Activated naive CD4-positive, alpha-beta T cell treated with anti-CD3 and anti-CD28 coated beads, Interleukin-2, amount 50 U/mL, for 16 hours (primary cell): ENCODE results near the gene NABP2.
"Not testable (repeated sequence)": the region's sequence is repeated elsewhere in the genome, so short reads cannot be mapped to it uniquely, and the experiment has no call there.

Experiments used
- DNase-seq: peaks from one replicate; pipeline ENCODE4 v3.0.0-alpha.2; 2020

Gene NABP2

GRCh38 chr12:56224102-56224701, at the start of gene NABP2:
NABP2 (plus strand) TSS chr12:56224342; CDS start chr12:56224857, 515 bp downstream.
- peak; percentile 94 for DNase-seq

GRCh38 chr12:56178347-56178746, 45.8 kb upstream of the NABP2 start:
- no peak for DNase-seq

- DNase-seq: no peak
Measured at GRCh38 chr12:56186957-56187356, 37.2 kb upstream of the NABP2 start.

DNA sequence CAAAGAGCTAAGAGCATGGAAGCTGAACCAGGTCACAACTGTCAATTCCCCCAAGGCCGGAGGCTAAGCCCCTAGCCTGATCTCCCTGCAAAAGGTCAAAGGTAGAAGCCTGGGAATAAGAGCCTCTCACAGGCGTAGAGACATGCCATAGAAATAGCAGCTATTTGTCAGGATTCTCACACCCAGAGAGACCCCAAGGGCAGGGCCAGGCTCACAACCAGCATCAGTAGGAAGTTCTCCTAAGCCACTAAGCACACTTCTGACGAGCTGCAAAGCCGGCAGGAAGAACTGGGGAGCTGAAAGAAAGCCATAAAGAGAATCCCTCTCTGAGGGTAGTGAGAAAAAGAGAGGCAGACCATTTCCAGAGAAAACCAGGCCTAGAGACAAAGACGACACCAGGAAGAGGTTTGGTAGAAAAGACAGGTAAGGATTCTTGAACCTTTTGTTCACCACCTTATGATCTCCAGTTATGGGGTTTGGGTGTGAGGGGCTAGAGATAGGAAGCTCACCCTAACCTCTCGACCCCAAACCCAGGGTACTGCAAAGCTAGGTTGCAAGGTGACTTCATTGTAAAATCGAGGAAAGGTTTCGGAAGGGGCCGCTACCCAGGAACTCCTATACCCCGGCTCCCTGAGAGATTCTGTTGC, 35.9 kb upstream of the NABP2 start:
- DNase-seq: no peak

- DNase-seq: no peak
Measured at GRCh38 chr12:56188778-56189098, 35.4 kb upstream of the NABP2 start.

DNA sequence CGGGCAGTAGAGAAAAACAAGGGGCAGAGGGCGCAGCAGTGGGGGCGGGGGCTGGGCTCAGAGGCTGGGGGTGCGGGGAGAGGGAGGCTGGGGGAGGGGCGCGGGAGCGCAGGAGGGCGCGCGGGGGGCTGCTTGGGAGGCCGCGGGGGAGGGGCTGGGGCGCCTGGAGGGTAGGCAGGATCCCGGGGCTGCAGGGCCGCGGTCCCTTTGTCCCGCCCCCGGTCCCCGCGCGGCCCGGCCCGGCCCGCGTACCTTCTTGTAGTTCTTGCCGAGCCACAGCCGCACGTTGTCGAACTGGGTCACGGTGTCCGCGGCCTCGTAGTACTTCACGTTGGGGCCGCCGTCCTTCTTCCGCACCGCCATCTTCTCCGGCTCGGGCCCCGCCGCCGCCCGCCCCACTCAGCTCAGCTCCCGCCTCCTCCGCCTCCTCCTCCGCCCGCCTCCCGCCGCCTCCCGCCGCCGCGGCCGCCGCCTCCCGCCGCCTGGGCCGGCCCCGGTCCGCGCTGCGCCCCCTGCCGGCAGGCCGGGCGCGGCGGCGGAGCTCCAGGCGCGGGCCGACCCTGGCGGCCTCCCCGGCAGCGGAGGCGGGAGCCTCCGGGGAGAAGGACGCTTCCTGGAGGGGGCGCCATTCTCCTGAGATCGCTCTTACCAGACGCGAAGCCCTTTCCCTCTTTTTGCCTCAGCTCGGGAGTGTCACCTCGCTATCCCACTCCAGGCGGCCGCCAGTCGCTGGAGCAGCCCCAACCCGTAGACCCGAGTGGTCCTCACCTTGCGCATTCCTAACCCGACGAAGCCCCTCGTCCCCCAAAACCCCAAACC, 34.8 kb upstream of the NABP2 start, which contains the start of gene SMARCC2:
Gene SMARCC2, minus strand, starts transcription at position 385 of the 819 bp plus-strand sequence. Its CDS starts 22 bp downstream, at position 363.
- DNase-seq: peak; percentile 85

- peak; percentile 83 for DNase-seq
Measured at GRCh38 chr12:56189918-56190694, 34.0 kb upstream of the NABP2 start.

DNA sequence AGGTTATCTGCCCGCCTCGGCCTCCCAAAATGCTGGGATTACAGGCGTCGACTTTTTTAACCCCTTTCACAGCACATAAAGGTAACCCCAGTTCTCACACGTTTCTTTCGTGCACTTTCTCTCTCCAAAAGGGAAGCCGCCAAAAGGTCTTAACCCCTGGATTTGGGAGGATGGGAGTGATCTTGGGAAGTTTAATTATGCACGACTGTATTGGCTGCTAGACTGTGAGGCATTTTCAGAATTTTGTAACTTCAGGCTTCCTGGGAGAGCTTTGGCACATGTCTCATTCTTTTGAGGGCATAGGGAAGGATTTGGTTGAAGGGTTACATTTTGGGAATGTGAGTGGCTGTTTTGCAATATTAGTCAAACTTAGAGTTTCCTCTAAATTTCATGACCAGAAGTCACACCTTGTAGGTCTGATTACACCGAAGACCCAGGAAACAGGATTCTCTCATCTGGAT, 33.4 kb upstream of the NABP2 start:
- DNase-seq: no peak

GRCh38 chr12:56192582-56192981, 31.6 kb upstream of the NABP2 start:
- no peak for DNase-seq

DNA sequence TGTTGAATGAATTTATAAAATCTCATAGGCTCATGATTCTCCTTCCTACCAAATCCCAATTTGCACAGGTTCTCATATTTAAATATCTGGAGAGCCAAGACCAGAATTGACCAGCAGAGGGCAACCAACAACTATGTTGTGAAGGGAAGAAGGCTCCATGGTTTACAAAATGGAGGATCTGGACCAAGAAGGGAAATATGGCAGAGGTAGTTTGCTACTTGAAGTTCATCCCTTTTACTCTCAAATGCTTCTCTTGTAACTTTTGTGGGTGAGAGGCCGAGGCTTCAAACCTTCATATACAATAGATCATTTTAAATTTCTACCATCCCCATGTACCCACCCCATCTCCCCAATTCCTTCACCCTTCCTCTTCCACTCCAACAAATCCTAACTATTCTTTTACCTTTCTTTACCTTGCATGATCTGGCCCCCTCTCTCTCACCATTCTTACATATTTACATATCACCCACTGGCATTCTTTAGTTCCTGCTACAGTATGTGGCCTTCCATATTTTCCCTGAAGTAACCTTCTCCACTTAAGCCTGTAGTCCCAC, 31.0 kb upstream of the NABP2 start:
- DNase-seq: peak; percentile 76

- not testable (repeated sequence) for DNase-seq
Measured at GRCh38 chr12:56196818-56197550, 27.2 kb upstream of the NABP2 start.

- no peak for DNase-seq
Measured at GRCh38 chr12:56197921-56198635, 26.1 kb upstream of the NABP2 start.

- no peak for DNase-seq
Measured at GRCh38 chr12:56198836-56199235, 25.3 kb upstream of the NABP2 start.

DNA sequence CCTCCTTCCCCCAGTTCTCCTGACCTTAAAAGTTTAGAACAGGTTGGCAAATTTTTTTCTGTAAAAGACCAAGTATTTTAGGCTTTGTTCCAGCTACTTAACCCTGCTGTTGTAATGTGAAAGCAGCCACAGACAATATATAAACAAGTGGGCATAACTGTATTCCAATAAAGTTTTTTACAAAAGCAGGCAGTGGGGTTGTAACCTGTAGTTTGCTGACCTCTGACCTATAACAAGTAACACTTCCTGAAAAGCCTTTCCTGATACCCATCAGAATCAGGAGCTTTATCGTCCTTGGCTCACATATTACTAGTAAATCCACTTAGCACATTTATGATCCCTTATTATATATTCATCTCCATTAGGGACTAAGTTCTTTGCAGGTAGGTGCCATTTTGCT, 21.8 kb upstream of the NABP2 start:
- DNase-seq: no peak

DNA sequence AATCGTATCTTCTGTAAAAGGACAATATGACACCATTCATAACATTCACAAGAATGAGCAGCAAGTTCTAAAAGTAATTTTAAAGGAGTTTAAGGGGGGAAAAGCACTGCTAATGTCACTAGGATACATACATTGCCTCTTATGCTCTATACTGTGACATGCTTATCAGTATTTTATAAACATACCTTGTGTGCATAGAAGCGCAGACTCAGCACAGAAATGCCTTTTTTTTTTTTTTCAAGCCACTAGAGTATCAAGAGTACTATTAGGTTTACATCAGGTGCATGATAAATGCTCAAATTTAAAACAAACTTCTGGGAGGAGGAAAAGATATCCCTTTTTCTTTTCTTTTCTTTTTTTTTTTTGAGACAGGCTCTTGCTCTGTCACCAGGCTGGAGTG, 21.3 kb upstream of the NABP2 start:
- no peak for DNase-seq

DNA sequence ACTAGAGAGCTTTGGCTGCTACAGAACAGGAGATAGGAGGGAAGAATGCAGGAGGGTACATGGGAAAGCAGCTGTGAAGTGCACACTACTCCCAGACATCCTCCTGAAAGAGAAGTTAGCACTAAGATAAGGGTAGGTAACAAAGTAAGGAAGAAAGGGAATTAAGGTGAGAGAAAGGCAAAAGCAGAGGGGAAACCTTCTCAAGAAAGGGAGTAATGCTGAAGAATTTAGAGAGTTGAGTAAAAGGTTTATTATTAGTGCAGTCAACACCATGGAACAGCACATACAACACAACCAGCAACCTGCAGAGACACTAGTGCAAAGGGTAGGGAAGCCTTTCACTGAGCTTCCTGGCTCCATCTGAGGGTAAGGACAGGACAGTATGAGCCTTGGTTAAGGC, 19.9 kb upstream of the NABP2 start:
- no peak for DNase-seq

GRCh38 chr12:56205445-56205844, 18.7 kb upstream of the NABP2 start:
- no peak for DNase-seq

- DNase-seq: peak; percentile 24
Measured at GRCh38 chr12:56206452-56207166, 17.5 kb upstream of the NABP2 start.

DNA sequence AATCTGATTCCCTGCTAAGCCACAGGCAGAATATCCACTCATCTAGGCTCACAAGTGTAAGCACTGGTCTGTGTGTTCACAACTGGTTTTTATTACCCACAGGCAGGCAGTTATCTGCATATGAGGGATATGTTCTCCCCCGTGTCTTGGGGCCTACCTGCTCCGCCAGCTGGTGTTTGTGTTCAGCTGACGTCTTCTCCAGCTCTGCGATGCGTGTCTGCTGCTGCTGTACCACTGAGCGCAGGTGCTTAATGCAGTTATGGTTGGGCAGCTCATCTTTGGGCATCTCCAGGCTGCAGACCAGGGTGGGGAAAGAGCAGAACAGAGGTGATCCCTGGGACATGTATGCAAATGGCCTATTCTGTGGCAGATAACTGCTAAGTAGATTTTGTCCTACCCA, 16.1 kb upstream of the NABP2 start:
- DNase-seq: no peak

- no peak for DNase-seq
Measured at GRCh38 chr12:56212361-56212760, 11.8 kb upstream of the NABP2 start.

- DNase-seq: no peak
Measured at GRCh38 chr12:56213878-56214277, 10.3 kb upstream of the NABP2 start.
